HPDE6-E6E7 (cell line): ENCODE data around the gene UTP11.
A peak's percentile ranks its signal among the peaks of the same experiment; 100 is the strongest.

Experiments used
- DNase-seq: peaks from one replicate; pipeline ENCODE4 v3.0.0; 2011; ENCODE audit warnings: missing footprints; ENCODE audit errors: extremely low spot score

The UTP11 gene

GRCh38 chr1:38071312-38072256, 59.0 kb downstream of the UTP11 start:
- DNase-seq, result peak; percentile 33

- DNase-seq, result no peak
Measured at GRCh38 chr1:38072858-38073257, 60.3 kb downstream of the UTP11 start.

DNA sequence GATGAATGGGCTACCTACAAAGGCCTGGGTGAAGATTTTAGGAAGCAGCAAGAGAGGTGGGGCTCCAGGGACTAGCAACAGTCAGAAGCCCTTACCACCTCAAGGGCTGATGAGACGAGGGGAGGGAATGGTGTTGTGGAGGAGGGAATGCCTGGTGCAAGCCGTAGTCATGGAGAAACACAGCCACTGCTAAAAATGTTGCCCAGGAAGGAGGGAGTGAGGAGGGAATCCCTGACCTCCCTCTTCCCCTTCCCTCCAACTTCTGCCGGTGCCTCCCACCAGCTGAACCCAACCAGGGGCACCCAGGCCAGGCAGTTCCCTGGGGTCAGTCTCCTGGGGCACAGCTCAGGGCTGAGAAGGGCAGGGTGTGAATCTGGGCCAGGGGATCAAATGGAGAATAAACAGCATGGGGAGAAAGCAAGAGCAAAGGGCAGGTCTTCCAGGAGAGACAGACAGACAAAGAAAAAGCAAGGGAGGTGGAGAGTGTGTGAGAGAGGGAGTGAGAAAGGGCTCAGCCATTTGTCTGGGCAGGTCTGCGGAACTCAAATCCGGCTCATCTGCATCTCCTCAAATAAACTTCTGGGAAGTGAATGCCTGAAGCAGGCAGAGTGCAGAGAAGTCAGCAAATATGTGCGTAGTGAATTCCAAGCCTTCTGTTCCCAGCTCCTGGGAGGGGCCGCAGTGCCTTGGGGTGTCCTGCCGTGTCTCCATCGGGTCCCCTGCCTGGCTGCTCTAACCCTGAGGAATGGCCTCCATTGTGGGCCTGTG, 61.2 kb downstream of the UTP11 start:
- no peak for DNase-seq

DNA sequence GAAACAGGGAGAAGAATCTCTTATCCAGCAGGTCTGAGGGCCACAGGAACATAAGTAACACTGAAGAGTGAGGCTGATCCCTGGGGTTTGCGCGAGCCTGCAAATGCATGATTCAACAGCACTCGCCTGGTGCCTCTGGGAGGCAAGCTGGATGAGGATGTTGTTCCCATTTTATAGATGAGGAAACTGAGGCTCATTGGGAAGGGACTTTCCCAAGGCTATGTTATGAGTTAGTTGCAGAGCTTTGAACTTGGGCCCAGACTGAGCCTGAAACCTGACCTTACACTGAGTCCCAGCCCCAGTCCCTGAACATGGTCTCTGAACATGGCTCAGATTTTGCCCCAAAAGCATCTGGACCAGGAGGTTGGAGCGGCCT, 61.8 kb downstream of the UTP11 start:
- DNase-seq, result no peak
